K562 (cell line): ENCODE results near the gene TSC22D2. TPM values are rescaled to one million over a fixed set of nuclear protein-coding genes. Genes with fewer than 3 reads are reported as not detected.

Experiments used
- BHLHE40 ChIP-seq: IDR thresholded peaks from 2 replicates; pipeline ENCODE4 v1.6.1; 2011; ENCODE audit warnings: low read length, improper control_type of control experiment
- BRD4 ChIP-seq: fragments of 200-600 bp; sonication (generic); IDR thresholded peaks from 2 replicates; pipeline ENCODE4 v1.6.1; 2017; ENCODE audit warnings: inconsistent platforms
- CREBBP ChIP-seq: IDR thresholded peaks from one replicate; pipeline ENCODE4 v1.6.1; 2012; ENCODE audit warnings: low read depth, mild to moderate bottlenecking, control low read depth, inconsistent platforms, low read length
- DPF2 ChIP-seq: fragments of 450-650 bp; IDR thresholded peaks from 2 replicates; pipeline ENCODE4 v1.6.1; 2016
- ELK1 ChIP-seq: sonication (generic); formaldehyde crosslinking; IDR thresholded peaks from 2 replicates; pipeline ENCODE4 v1.8.1; 2022; ENCODE audit warnings: missing genetic modification reagents
- ETV1 ChIP-seq: fragments of 450-650 bp; conservative IDR thresholded peaks from 2 replicates; pipeline ENCODE4 v1.6.1; 2016; ENCODE audit warnings: missing genetic modification characterization, control low read depth, low read depth, missing compliant biosample characterization
- GTF2A2 ChIP-seq: IDR thresholded peaks from 2 replicates; pipeline ENCODE4 v1.6.1; 2016; ENCODE audit warnings: mild to moderate bottlenecking, missing genetic modification characterization, missing compliant biosample characterization
- GTF2E2 ChIP-seq: fragments of 200-800 bp; sonication (Bioruptor generic); IDR thresholded peaks from 2 replicates; pipeline ENCODE4 v1.6.1; 2016; ENCODE audit warnings: missing genetic modification characterization, missing compliant biosample characterization
- MEIS2 ChIP-seq: fragments of 450-650 bp; IDR thresholded peaks from 2 replicates; pipeline ENCODE4 v1.6.1; 2014; ENCODE audit warnings: mild to moderate bottlenecking; ENCODE audit not compliant: partially characterized antibody
- NFE2 ChIP-seq: IDR thresholded peaks from 2 replicates; pipeline ENCODE4 v1.6.1; 2014; ENCODE audit warnings: antibody characterized with exemption, low read depth
- RBM17 ChIP-seq: fragments of 200-400 bp; formaldehyde crosslinking; IDR thresholded peaks from 2 replicates; pipeline ENCODE4 v1.6.1; 2017; ENCODE audit warnings: low read depth, mild to moderate bottlenecking, low read length, borderline replicate concordance
- RFX7 ChIP-seq: fragments of 250-450 bp; sonication (Bioruptor Pico); IDR thresholded peaks from 2 replicates; pipeline ENCODE4 v1.5.1; 2021; ENCODE audit warnings: mild to moderate bottlenecking
- SP2 ChIP-seq: IDR thresholded peaks from 2 replicates; pipeline ENCODE4 v1.6.1; 2011; ENCODE audit warnings: mild to moderate bottlenecking, low read depth, low read length, moderate library complexity; ENCODE audit not compliant: poor library complexity, severe bottlenecking; ENCODE audit errors: extremely low read depth
- SREBF2 ChIP-seq: sonication (generic); formaldehyde crosslinking; IDR thresholded peaks from 2 replicates; pipeline ENCODE4 v1.4.0; 2020; ENCODE audit warnings: mild to moderate bottlenecking, missing genetic modification reagents
- TEAD2 ChIP-seq: fragments of 450-650 bp; IDR thresholded peaks from 2 replicates; pipeline ENCODE4 v1.6.1; 2016; ENCODE audit warnings: missing genetic modification characterization, control low read depth, missing compliant biosample characterization
- ZNF121 ChIP-seq: sonication (generic); formaldehyde crosslinking; conservative IDR thresholded peaks from 2 replicates; pipeline ENCODE4 v1.8.0; 2022; ENCODE audit warnings: missing genetic modification reagents
- ZNF668 ChIP-seq: fragments of 250-450 bp; sonication (Bioruptor Pico); IDR thresholded peaks from 2 replicates; pipeline ENCODE4 v1.8.0; 2022; ENCODE audit warnings: mild to moderate bottlenecking, inconsistent platforms
- polyA plus RNA-seq, 8 experiments: library from polyadenylated mRNA; depleted of rRNA in 4 of 8; stranded (reverse) in 5 of 8; unstranded in 3 of 8; fragments of >200 nt; fragmentation: Nextera tagmentation in 2 of 8; fragmentation: Illumina TruSeq in 1 of 8; extraction: Ambion mirVana in 2 of 8; extraction: Trizol in 1 of 8; gene quantifications; 2 replicates each; pipeline versions ENCODE4 v1.2.1 to v1.2.3, GENCODE V29; 2011 to 2014; ENCODE audit warnings: inconsistent platforms in 1 of 8, missing spikeins in 1 of 8
- total RNA-seq, 7 experiments: library from RNA; depleted of rRNA in 6 of 7; stranded (reverse); fragments of >200 nt in 6 of 7; fragmentation: Illumina TruSeq in 2 of 7; extraction: Trizol in 2 of 7; gene quantifications; 2 replicates each; pipeline versions ENCODE4 v1.2.1 to v1.2.3, GENCODE V29; 2011 to 2021; ENCODE audit warnings: low replicate concordance in 1 of 7
- TF ChIP-seq, protein P1 (sequence below): sonication (generic); formaldehyde crosslinking; IDR thresholded peaks from 2 replicates; pipeline ENCODE4 v1.8.1; 2023; ENCODE audit warnings: mild to moderate bottlenecking, missing genetic modification reagents
- TF ChIP-seq, protein P2 (sequence below): fragments of 450-650 bp; formaldehyde crosslinking; IDR thresholded peaks from 2 replicates; pipeline ENCODE4 v1.4.0; 2020; ENCODE audit warnings: mild to moderate bottlenecking, moderate library complexity

TSC22D2 gene
- total and polyA plus RNA-seq, 9 of the 15 experiments (the other 6 are each of a cell fraction or from before 2014, with no cell fraction given): 5.5 to 44.0 (median 19.3) TPM

GRCh38 chr3:150408221-150409124 is at the start of gene TSC22D2 (continued):
- TF ChIP-seq ZNF121 (CRISPR knock-in tag) (no peak), ZNF668 (no peak), CREBBP (no peak), RBM17 (no peak), SREBF2 (CRISPR knock-in tag) (no peak), ELK1 (CRISPR knock-in tag) (no peak), MEIS2 (no peak), NFE2 (no peak), SP2 (no peak), ETV1 (tag) (peak; percentile 74), GTF2E2 (tag) (peak; percentile 76), BHLHE40 (peak; percentile 65), DPF2 (no peak; the same call in 1 of the 2 replicates), RFX7 (no peak), GTF2A2 (tag) (no peak), BRD4 (peak; percentile 21; the same call in 1 of the 2 replicates), TEAD2 (tag) (no peak)
- TF ChIP-seq, protein P1, sequence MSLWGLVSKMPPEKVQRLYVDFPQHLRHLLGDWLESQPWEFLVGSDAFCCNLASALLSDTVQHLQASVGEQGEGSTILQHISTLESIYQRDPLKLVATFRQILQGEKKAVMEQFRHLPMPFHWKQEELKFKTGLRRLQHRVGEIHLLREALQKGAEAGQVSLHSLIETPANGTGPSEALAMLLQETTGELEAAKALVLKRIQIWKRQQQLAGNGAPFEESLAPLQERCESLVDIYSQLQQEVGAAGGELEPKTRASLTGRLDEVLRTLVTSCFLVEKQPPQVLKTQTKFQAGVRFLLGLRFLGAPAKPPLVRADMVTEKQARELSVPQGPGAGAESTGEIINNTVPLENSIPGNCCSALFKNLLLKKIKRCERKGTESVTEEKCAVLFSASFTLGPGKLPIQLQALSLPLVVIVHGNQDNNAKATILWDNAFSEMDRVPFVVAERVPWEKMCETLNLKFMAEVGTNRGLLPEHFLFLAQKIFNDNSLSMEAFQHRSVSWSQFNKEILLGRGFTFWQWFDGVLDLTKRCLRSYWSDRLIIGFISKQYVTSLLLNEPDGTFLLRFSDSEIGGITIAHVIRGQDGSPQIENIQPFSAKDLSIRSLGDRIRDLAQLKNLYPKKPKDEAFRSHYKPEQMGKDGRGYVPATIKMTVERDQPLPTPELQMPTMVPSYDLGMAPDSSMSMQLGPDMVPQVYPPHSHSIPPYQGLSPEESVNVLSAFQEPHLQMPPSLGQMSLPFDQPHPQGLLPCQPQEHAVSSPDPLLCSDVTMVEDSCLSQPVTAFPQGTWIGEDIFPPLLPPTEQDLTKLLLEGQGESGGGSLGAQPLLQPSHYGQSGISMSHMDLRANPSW (CRISPR knock-in tag): 0 out of 2 replicates have a peak, but pooled peaks have one; percentile 56
- TF ChIP-seq, protein P2, sequence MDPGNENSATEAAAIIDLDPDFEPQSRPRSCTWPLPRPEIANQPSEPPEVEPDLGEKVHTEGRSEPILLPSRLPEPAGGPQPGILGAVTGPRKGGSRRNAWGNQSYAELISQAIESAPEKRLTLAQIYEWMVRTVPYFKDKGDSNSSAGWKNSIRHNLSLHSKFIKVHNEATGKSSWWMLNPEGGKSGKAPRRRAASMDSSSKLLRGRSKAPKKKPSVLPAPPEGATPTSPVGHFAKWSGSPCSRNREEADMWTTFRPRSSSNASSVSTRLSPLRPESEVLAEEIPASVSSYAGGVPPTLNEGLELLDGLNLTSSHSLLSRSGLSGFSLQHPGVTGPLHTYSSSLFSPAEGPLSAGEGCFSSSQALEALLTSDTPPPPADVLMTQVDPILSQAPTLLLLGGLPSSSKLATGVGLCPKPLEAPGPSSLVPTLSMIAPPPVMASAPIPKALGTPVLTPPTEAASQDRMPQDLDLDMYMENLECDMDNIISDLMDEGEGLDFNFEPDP (CRISPR knock-in tag): no peak
